Spleen (tissue), 11 donors: ENCODE results near the gene IL17B. TPM values are rescaled to one million over a fixed set of nuclear protein-coding genes. Genes with fewer than 3 reads are reported as not detected.

Experiments used
- DNase-seq: peaks from one replicate; pipeline ENCODE4 v3.0.0-alpha.2; 2020
- H3K27ac ChIP-seq, 8 donors: fragments of 200-600 bp; sonication (generic) in 7 of 8; 1 replicate in 4 of 8; 2 replicates in 4 of 8; pipeline versions ENCODE4 v1.5.0 to v1.8.0; 2016 to 2021; ENCODE audit warnings: inconsistent platforms in 4 of 8, mild to moderate bottlenecking in 4 of 8, moderate library complexity in 1 of 8
- H3K27me3 ChIP-seq, 7 donors: fragments of 200-600 bp; sonication (generic) in 6 of 7; replicated peaks in 1 of 7; 1 replicate in 4 of 7; 2 replicates in 3 of 7; pipeline versions ENCODE4 v1.5.0 to v1.8.0; 2016 to 2021; ENCODE audit warnings: inconsistent platforms in 3 of 7, mild to moderate bottlenecking in 1 of 7
- H3K36me3 ChIP-seq, 6 donors: fragments of 200-600 bp; sonication (generic) in 5 of 6; 1 replicate in 4 of 6; 2 replicates in 2 of 6; pipeline versions ENCODE4 v1.5.0 to v1.8.0; 2016 to 2021; ENCODE audit warnings: inconsistent platforms in 2 of 6
- H3K4me1 ChIP-seq, 6 donors: fragments of 200-600 bp; sonication (generic) in 5 of 6; 1 replicate in 3 of 6; 2 replicates in 3 of 6; pipeline versions ENCODE4 v1.5.0 to v1.8.0; 2016 to 2021; ENCODE audit warnings: inconsistent platforms in 3 of 6
- H3K4me3 ChIP-seq, 8 donors: fragments of 200-600 bp; sonication (generic) in 7 of 8; 1 replicate in 4 of 8; 2 replicates in 4 of 8; pipeline versions ENCODE4 v1.5.0 to v1.8.0; 2016 to 2021; ENCODE audit warnings: inconsistent platforms in 4 of 8, mild to moderate bottlenecking in 4 of 8, moderate library complexity in 2 of 8
- H3K9me3 ChIP-seq, 8 donors: fragments of 200-600 bp; sonication (generic) in 7 of 8; 1 replicate in 4 of 8; 2 replicates in 4 of 8; pipeline versions ENCODE4 v1.5.0 to v1.8.0; 2016 to 2021; ENCODE audit warnings: inconsistent platforms in 4 of 8
- CTCF ChIP-seq, 11 experiments: fragments of 200-600 bp in 7 of 11; fragments of 450-650 bp in 4 of 11; sonication (generic) in 4 of 11; IDR thresholded peaks in 8 of 11; conservative IDR thresholded peaks in 3 of 11; 1 replicate in 7 of 11; 2 replicates in 4 of 11; pipeline versions ENCODE4 v1.4.0 to v1.8.0; 2016 to 2021; ENCODE audit warnings: antibody characterized with exemption in 11 of 11, inconsistent platforms in 4 of 11, mild to moderate bottlenecking in 1 of 11
- POLR2A ChIP-seq, 3 donors: fragments of 450-650 bp; IDR thresholded peaks; one replicate each; pipeline ENCODE4 v1.5.1; 2017; ENCODE audit warnings: antibody characterized with exemption in 3 of 3, mild to moderate bottlenecking in 1 of 3
- POLR2AphosphoS5 ChIP-seq, 3 donors: sonication (generic); formaldehyde crosslinking; IDR thresholded peaks; one replicate each; pipeline ENCODE4 v1.5.1; 2017; ENCODE audit warnings: antibody characterized with exemption in 3 of 3
- WGBS, 5 donors: extraction: QIAGEN DNeasy Blood & Tissue Kit in 3 of 5; methylation state at CpG; one replicate each; pipeline versions ENCODE4 v1.1.5 to v1.1.7; 2013 to 2018; 5-methylcytosine and 5-hydroxymethylcytosine counted together
- intact Hi-C: fragments of 100-400 bp; cut with DNase I; formaldehyde crosslinking; loops from one replicate; pipeline ENCODE4 v1.15.0; 2023; ENCODE audit warnings: low total_unique reads
- polyA plus RNA-seq, 3 donors: library from polyadenylated mRNA; stranded (reverse); fragments of 200-250 nt; gene quantifications; one replicate each; pipeline ENCODE4 v1.2.1, GENCODE V29; 2013
- total RNA-seq, 7 donors: library from RNA; depleted of rRNA in 3 of 7; stranded (reverse); fragments of >200 nt in 3 of 7; fragmentation: NEBNext Ultra II Directional in 4 of 7; extraction: Animal tissue kit (Norgen Biotek cat#: 25700) in 4 of 7; gene quantifications; one replicate each; pipeline versions ENCODE4 v1.1.0 to v1.2.1, GENCODE V29; 2016 to 2021
- donor health status: healthy with polysubstance abuse.
- donor health status: DM: no; HTN: no; CAD: no; lungs with moderate emphysema.
- donor health status: DM: no; HTN: no; CAD: no.
- donor health status: Bipolar disorder and iron deficiency.
- donor health status: healthy.
- donor health status: DM: no; HTN: no; CAD: no.
- donor health status: DM: yes; HTN: yes; CAD: no.

The IL17B gene
- total and polyA plus RNA-seq, 10 donors = 0.30 to 1.4 (median 0.60) TPM; not detected in 4

GRCh38 chr5:149423049-149423793 is 44.1 kb upstream of the IL17B start:
- Histone ChIP-seq H3K27me3 (peaks cover 0 to 3% (median 0%) of the 10 kb centered on the region in 7 donors), H3K36me3 (peaks cover 0 to 59% (median 0%) of the 10 kb centered on the region in 6 donors), H3K27ac (peak overlapping the region; percentile 10 to 82 (median 70)), H3K9me3 (no peaks in the 10 kb centered on the region), H3K4me1 (peaks cover 17 to 92% (median 52%) of the 10 kb centered on the region in 6 donors), H3K4me3 (peak overlapping the region in 1 of 8 donors; percentile 2)
- no peak for TF ChIP-seq POLR2AphosphoS5 (IDR thresholded peaks at IDR 0.05)
- no peak for TF ChIP-seq POLR2A (IDR thresholded peaks at IDR 0.05)
- no peak for TF ChIP-seq CTCF (IDR thresholded peaks at IDR 0.05 in 8 of 11, conservative IDR thresholded peaks at IDR 0.05 in 3 of 11)
- DNase-seq = no peak
- 39 to 49% (median 47%) methylated on average over 9 of the region's 9 CpGs for WGBS, 5 donors
- intact Hi-C loops = no loop called here

GRCh38 chr5:149422366-149423048 is 43.4 kb upstream of the IL17B start:
- peaks cover 0 to 8% (median 0%) of the 10 kb centered on the region in 7 donors for H3K27me3 ChIP-seq
- intact Hi-C loops = no loop called here
- no peaks in the 10 kb centered on the region for H3K9me3 ChIP-seq
- 14 to 21% (median 16%) methylated on average over 13 to 19 of the region's 19 CpGs for WGBS, 5 donors
- TF ChIP-seq POLR2AphosphoS5 (IDR thresholded peaks at IDR 0.05) (peak; percentile 67 to 79 (median 71)), CTCF (IDR thresholded peaks at IDR 0.05 in 8 of 11, conservative IDR thresholded peaks at IDR 0.05 in 3 of 11) (no peak), POLR2A (IDR thresholded peaks at IDR 0.05) (no peak)
- peak overlapping the region in 1 of 8 donors; percentile 2 for H3K4me3 ChIP-seq
- H3K27ac ChIP-seq = peak overlapping the region in 7 of 8 donors; percentile 10 to 82 (median 73)
- peak; percentile 81 for DNase-seq
- peaks cover 0 to 51% (median 0%) of the 10 kb centered on the region in 6 donors for H3K36me3 ChIP-seq
- H3K4me1 ChIP-seq = peaks cover 17 to 92% (median 50%) of the 10 kb centered on the region in 6 donors

- intact Hi-C loops = no loop called here
- H3K27ac ChIP-seq = peak overlapping the region in 7 of 8 donors; percentile 27 to 82 (median 73)
Observed at GRCh38 chr5:149421834-149422233, 42.7 kb upstream of the IL17B start.

More at GRCh38 chr5:149421834-149422233, 42.7 kb upstream of the IL17B start:
- no peak overlapping the region for H3K4me3 ChIP-seq
- peaks cover 0 to 45% (median 0%) of the 10 kb centered on the region in 6 donors for H3K36me3 ChIP-seq
- H3K9me3 ChIP-seq = no peaks in the 10 kb centered on the region
- WGBS, 5 donors = 49 to 80% (median 73%) methylated on average over 5 of the region's 5 CpGs
- DNase-seq = no peak
- H3K27me3 ChIP-seq = peaks cover 0 to 8% (median 0%) of the 10 kb centered on the region in 7 donors
- TF ChIP-seq POLR2A (IDR thresholded peaks at IDR 0.05) (no peak), CTCF (IDR thresholded peaks at IDR 0.05 in 8 of 11, conservative IDR thresholded peaks at IDR 0.05 in 3 of 11) (no peak), POLR2AphosphoS5 (IDR thresholded peaks at IDR 0.05) (no peak)
- peaks cover 17 to 91% (median 50%) of the 10 kb centered on the region in 6 donors for H3K4me1 ChIP-seq
